Ovary (tissue), 3 donors: ENCODE measurements around the gene CADM4.

Experiments
- POLR2A ChIP-seq: fragments of 450-650 bp; IDR thresholded peaks from one replicate; pipeline ENCODE4 v1.6.1; 2017; ENCODE audit warnings: antibody characterized with exemption, mild to moderate bottlenecking, moderate library complexity
- TF ChIP-seq, protein P1 (sequence below), 3 donors: fragments of 450-650 bp in 2 of 3; fragments of 200-600 bp in 1 of 3; IDR thresholded peaks; one replicate each; pipeline versions ENCODE4 v1.5.1 to v1.8.0; 2016 to 2022; ENCODE audit warnings: antibody characterized with exemption in 3 of 3, mild to moderate bottlenecking in 1 of 3
- donor health status: DM: no; HTN: no; CAD: no.

DNA sequence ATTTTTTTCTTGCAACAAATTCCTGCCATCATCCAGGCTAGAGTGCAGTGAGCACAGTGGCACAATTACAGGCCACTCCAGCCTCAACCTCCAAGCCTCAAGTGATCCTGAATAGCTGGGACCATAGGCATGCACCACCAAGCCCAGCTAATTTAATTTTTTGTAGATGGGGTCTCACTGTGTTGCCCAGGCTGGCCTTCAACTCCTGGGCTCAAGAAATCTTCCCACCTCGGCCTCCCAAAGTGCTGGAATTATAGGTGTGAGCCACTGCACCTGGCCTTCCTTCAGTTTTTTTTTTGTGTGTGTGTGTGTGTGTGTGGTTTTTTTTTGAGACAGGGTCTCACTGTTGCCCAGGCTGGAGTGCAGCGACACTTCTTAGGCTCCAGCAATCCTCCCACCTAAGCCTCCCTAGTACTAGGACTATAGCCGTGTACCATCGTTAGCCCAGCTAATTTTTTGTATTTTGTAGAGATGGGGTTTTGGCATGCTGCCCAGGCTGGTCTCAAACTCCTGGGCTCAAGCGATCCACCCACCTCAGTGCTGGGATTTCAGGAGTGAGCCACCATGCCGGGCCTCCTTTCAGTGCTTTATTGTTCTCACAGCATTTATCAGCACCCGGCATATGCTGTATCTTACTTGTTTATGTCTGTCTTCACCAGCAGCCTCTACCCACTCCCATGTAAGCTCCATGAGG, 33.6 kb downstream of the CADM4 start:
- TF ChIP-seq, protein P1, sequence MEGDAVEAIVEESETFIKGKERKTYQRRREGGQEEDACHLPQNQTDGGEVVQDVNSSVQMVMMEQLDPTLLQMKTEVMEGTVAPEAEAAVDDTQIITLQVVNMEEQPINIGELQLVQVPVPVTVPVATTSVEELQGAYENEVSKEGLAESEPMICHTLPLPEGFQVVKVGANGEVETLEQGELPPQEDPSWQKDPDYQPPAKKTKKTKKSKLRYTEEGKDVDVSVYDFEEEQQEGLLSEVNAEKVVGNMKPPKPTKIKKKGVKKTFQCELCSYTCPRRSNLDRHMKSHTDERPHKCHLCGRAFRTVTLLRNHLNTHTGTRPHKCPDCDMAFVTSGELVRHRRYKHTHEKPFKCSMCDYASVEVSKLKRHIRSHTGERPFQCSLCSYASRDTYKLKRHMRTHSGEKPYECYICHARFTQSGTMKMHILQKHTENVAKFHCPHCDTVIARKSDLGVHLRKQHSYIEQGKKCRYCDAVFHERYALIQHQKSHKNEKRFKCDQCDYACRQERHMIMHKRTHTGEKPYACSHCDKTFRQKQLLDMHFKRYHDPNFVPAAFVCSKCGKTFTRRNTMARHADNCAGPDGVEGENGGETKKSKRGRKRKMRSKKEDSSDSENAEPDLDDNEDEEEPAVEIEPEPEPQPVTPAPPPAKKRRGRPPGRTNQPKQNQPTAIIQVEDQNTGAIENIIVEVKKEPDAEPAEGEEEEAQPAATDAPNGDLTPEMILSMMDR (IDR thresholded peaks at IDR 0.05), result no peak
- TF ChIP-seq POLR2A, result no peak
